Middle frontal gyrus (tissue), 1 donor: Measurements from ENCODE around the gene FHOD3.

Experiments used
- DNase-seq: peaks from one replicate; pipeline ENCODE4 v3.0.0-alpha.2; 2015; ENCODE audit warnings: low spot score; ENCODE audit errors: extremely low spot score

Gene FHOD3

DNA sequence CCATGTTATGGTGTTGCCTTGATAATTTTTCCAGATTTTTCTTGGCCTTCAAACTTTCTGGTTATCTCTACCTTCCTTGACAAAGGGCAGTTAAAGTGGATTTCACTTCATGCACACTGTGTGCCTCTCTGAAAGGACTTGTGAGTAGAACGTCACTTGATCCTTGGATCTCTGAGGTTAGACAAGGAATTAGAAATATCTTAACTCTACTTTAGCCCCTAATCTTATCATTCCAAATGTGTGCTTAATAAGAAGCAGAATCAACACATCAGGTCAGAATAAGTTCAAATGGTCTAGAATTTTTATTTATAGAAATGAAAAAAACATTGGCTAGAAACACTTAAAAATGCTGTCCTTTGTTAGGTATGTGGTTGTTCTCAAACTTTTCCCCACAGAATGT, 325.6 kb downstream of the FHOD3 start:
- no peak for DNase-seq

DNA sequence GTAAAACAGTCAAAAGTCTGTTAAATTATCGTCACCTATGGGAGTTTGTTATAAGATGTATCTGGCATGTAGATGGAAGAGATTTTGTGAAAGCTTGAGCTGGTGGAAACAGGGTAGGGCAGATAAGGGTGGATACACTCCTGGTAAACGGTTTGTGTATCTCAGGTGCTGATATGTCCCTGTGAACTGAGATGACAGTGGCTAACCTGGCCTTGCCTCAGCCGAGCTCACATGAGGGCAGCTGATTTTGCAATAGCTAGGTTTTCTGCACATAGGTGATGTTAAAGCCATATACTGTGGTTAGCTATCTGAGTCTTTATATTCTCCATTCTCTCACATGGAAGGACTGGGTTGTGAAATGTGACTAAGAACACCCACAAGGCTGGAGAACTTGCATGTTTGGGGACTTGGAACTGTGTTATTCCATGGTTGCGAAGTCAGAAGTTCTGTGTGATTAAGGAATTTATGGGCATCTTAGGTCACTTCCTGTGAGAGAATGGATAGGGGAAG, 326.2 kb downstream of the FHOD3 start:
- DNase-seq, result no peak

DNA sequence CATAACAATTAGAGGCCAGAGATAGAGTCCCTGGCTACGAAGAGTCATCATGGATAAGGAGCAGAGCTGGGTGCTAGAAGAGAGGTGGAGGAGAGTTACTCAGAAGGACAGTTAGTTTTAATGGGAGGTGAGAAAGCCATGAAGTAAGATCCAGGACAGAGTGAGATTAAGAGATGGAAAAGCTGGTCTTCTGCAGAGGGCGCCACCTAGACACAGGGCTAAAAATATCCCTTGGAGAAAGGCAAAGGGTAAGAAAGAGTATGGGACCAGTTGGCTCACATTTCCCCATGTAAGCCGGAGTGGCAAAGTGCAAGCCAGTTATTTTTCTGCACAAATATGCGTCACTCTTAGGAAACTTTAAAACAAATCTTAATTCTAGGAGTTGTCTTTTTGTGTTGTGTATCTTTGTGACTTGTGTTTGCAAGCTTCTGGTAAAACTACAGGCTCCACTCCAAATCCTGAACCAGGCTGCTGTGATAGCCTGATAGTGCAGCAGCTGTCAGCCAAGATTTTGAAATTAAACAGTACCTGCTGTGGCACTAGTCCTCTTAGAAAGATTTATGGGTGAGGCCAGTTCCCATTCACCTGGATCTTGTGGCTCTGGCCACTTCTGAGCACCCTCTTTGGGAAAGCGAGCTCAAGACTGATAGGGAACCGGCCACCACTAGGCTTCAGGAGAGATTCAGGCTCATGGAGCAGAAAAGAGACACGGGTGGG, 327.1 kb downstream of the FHOD3 start:
- no peak for DNase-seq

DNA sequence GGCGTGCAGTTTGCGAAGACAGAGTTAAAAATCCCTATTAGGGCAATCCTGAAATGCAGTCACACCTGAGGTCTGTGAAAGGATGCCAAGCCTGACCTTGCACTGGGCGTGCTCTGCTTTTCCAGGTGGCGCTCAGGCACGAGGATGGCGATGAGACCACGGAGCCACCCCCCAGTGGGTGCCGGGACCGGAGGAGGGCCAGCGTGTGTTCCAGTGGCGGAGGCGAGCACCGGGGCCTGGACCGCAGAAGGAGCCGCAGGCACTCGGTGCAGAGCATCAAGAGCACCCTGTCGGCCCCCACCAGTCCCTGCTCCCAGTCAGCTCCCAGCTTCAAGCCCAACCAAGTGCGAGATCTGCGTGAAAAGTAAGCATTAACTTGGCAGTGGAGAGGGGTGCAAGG, 327.9 kb downstream of the FHOD3 start:
- no peak for DNase-seq

DNA sequence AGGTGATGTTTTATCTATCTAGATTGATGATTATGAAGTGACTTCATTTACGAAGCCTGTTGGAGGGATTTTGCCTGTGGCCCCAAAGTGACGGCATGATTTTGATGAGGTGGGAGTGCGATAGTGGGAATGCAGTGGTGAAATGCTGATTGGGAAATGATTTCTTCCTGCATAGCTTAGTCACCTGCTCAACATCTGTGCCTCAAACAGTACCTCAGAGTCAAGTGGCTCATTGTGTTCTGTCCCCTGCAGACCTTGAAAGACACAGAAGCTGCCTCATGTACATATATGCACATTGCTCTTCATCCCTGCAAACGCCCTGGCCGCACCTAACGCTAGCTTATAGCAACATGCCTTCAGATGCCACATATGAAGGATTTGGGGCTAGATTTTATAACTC, 330.1 kb downstream of the FHOD3 start:
- no peak for DNase-seq

DNA sequence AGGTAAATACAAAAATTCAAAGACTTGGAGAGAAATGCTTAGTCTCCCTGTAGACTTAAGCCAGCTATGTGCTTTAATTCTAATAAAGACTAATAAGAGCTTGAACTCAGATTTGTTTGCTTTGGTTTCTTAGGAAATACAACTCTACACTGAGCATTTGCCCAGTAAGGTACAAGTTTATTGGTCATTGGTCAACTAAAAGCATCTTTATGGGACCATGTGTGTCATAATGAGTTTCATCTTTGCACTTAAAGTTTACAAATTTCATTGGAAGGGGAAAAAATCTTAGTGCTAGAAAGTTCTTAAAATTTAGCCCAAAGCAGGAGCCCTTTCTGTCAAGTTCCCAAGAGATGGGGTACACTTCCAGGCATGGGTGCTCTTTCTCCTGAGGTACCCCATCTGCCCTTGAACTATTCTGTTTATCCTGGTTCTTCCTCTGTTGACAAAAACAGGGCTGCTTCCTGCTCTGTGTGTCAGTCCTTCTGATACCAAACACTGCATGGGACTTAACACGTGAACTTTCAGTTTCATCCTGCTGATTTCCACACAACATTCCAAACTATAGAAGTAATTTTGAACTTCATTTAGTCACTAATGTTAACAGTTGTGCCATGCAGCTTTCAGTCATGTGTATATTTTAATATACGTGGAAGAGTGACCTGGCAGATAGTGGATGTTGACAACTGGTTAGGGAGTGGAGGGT, 331.1 kb downstream of the FHOD3 start:
- no peak for DNase-seq

DNA sequence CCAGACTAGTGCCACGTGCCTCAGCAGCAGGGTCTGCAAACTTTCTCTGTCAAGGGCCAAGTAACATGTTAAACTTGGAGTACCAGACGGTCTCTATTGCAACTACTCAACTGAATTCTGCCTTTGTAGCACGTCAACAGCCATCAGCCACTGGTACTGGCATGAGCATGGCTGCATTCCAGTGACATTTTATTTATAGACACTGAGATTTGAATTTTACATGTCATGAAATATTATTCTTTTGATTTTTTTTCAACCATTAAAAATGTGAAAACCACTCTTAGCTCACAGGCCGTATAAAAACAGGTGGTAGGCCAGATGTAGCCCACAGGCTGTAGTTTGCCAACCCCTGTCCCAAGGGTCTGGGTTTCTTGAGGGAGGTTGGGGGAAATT, 331.6 kb downstream of the FHOD3 start:
- no peak for DNase-seq

DNA sequence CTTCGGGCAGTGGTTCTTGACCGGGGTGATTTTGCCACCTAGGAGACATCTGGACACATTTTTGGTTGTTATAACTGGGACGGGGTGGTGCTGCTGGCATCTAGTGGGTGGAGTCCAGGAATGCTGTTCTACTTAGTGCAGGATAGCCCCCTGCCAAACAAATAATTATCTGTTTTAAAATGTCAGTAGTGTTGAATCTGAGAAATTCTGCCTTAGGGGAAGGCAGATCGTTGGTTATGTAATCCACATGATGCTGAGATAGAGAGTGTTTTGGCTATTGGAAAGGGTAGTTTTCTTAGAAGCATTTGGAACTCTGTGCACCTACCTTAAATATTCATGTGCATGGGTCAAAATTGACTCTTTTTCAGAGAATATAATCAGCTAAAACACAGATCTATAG, 332.3 kb downstream of the FHOD3 start:
- DNase-seq, result no peak

DNA sequence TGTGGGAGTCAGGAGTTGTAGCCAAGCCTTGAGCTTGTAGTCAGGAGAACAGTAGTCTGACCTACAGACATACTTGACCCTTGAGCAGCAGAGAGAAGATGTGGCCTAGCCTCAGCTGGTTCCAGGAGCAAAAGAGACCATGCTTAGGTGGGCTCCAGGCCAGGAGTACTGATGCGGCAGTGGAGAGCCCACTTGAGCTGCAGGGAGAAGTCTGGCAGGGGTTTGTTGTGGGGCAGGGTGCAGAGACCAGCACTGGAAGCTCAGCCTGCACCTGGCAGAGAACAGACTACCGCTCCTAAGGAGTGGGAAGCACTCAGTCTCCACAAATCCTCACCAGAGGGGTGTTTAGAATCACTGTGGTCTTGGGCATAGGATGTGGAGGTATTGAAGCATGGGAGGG, 333.4 kb downstream of the FHOD3 start:
- no peak for DNase-seq

DNA sequence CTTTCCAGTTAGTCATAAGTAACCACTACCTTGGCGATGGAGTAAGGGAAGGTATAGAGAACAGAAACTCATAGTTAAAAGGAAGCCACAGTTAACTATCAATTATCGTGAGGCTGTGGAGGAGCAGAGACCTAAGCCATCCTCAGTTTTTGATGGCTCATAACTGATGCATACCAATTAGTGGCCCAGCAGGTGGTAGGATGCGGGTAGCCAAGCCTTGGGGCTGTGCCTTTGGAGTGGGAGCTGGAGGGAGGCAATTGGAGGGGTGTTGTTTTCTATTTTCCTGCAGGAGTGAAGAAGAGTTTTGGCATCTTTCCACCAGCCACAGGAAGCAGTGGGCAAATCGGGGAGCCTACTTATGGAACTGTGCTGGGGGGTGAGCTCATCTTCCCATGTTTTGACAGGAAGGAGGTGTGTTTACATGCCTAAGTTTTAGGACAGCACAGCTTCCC, 336.5 kb downstream of the FHOD3 start:
- no peak for DNase-seq

DNA sequence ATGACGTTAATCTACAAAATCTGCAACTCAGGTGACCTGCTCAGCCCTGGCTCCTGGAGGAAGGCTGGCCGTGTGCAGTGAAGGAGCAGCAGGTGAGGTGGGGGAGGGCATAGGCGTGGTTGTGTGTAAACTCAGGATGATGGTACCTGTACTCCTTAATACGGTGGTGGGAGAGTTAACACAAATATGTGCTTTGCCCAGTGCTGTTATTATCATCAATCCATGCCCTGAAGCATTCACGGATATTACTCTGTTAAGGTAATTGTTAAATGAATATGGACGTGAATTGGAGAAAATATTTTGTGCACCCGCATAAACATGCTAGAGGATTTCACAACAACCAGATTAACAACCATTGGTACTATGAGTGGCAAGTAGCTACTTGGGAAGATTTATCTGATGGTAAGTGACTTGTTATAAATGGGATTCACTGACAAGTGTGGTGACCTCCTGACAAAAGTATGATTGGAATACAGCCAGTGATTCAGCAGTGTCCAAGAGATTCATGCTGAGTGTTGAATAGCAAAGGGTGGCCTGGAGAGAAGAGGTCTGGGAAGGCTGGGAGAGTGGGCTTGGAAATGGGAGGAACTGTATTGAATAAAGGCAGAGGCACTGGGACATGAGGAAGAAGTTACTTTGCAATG, 337.2 kb downstream of the FHOD3 start:
- no peak for DNase-seq

DNA sequence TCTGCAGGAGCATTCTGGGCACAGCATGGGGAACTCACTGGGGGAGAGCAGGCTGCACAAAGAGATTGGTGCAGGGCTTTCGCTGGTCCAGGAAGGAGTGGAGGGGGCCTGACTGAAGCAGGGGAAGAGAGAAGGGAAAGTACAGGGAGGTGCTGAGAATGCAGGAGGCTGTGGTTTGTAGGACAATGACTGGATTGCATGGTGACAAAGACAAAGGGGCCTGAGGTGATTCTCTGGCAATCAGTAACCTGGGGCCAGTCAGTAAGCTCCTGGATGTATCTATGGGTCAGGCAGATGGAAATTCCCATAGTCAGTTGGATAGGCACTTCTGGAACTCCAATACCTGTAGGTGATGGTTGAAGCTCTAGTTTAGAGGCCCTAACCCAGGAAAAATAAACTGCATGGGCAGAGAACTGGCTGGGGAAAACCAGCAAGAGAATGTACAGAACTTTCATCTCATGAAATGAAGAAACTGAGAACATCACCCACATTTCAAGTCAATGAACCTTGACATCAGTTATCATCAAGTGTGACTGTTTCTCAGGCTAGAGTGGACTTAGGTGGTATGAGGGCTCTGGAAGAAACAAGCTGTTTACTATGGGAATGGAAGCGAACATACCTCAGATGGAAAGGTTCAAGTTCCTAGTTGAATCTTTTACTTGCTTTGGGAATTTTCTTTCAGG, 338.0 kb downstream of the FHOD3 start:
- no peak for DNase-seq

DNA sequence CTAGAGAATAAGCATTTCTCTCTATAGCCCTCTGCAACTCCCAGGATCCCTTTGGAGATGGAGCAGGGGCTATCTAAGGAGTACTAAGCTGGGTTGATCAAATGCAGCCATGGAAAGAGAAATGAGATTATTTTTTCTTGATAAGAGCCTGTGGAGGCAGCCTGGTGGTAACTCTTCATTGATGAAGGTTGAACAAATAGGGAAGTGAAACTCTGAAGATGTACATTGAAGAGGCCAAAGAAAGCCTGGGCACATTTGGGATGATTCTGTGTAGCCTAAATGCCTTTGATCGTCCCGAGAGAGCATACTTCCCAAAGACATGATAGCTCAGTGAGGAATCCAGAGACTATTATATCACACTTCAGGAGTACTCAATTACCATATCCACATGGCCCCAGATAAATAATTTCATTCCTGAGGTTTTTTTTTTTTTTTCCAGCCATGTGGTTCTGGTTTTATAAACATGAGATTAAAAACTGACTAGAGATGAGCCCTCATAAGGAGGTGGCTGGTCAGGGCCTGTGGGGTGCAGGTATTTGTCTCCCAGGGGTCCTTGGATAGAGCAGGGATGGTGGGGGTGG, 338.8 kb downstream of the FHOD3 start:
- DNase-seq, result no peak

DNA sequence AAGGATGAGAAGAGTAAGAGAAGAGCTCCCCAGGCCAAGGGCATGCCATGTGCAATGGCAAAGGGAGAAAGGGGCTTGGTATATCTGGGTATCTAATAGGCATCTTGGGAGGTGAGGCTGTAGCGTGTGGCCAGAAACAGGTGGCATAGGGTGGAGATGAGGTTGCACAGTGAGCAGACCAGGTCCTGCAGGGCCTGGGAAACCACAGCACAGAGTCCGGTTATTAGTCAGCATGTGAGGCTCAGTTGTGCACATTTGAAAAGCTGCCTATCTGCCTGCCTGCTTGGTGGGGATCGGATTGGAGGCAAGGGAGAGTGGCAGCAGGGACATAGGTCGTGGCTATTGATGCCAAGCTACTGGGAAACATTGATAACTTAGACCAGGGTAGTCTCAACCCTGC, 340.7 kb downstream of the FHOD3 start:
- DNase-seq, result no peak

DNA sequence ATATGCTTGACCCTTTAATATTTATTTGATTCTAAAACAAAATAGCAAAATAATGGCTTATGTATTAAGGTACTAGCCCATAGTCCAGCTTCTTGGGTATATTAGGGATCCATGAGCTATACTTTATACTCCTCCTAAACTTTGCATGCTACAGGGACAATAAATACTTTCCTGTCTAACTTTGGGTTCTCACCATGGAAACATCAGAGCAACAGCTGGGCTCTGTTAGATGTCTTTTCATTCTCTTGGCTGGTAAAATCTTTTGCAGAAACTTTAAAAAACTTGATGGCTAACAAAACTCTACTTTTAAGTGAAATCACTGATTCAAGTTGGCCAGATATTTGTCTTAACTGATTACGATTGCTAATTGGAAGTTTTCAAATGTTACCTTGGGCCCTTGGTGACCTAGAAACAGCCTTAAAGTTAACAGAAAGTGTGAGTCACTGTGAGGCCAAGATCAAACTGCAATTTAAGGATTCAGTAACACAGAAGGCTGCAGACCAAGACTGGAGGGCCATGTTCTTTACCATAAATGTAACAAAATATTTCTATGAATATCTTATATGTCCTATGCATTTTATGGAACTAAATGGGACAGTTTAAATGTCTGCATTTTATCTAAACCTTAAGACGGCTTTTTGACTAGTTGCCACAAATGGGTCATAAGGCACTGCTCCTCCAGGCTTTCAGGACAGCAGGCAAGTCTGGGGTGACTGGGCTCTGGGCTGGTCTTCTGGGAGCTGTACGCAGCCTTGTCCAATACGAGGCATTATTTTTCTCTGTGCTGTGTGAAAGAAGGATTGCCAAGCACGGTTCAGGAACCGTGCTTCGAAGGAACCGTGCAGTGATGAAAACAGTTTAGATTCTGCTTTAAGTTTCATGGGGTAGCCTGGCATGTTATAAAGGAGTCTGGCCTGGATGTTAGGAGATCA, 342.8 kb downstream of the FHOD3 start:
- no peak for DNase-seq

DNA sequence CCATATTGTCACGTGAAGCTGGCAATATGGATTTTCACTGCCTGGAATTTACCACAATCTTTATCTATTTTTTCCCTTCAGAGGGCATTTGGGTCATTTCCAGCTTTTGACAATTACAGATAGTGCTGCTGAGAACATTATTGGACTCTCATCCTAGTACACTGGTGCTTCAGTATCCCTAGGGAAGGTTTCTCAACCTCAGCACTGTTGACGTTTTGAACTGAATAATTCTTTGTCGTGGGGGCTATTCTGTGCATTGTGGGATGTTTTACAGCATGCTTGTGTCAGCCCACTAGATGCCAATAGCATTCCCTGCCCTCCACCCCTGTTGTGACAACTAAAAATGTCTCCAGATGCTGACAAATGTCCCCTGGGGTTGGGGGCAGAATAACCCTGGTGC, 345.5 kb downstream of the FHOD3 start:
- no peak for DNase-seq

DNA sequence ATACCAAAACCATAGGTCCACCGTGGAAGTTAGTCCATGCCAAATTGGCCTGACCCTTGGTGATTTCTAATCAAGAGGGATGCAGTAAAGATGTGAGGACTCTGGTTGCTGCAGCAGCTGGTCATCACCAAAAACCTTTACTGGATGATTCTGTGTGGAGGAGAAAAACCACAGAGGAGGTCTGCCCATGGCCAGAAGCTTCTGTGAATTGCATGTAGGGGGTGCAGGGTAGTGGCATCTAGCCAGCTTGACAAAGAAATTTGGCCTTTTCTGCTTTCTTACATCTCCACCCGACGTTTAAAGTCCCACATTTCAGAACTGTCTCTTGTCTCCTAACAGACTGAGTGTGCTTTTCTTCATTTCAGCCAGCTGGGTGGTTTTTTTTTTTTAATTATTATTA, 351.3 kb downstream of the FHOD3 start:
- no peak for DNase-seq

DNA sequence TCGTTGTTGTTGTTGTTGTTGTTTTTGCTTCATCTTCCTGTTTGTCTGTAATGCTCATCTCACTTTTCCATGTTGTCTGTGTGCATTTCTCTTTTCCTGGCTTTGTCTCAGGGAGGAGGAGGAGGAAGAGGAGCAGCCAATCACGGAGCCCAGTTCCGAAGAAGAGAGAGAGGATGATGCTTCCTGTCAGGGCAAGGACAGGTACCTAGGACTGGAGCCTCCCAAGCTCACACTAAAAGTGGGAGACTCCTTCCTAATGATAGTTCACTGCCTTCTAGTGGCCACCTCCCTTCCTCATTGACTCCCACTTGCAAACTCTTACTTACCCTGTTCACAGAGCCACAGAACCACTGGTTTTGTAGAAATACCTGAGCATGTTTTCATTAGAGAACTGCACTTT, 351.7 kb downstream of the FHOD3 start:
- no peak for DNase-seq

DNA sequence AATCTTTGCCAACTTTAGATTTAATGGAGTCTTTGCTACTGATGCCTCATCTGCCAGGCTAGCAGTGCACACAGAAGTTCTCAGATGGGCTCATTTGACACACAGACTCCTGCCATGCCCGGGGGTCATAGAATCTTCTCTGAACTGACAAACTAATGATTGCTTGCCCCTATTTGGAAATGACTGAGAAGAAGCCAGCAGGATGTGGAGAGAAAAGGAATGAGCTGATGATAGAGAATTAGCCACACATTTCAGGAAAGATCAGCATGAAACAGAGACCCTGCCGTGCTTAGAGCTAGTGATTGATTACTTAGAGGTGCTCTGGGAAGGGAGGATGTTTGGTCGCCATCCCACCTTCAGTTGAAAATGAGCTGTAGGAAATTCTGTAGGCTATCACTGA, 352.8 kb downstream of the FHOD3 start:
- no peak for DNase-seq

DNA sequence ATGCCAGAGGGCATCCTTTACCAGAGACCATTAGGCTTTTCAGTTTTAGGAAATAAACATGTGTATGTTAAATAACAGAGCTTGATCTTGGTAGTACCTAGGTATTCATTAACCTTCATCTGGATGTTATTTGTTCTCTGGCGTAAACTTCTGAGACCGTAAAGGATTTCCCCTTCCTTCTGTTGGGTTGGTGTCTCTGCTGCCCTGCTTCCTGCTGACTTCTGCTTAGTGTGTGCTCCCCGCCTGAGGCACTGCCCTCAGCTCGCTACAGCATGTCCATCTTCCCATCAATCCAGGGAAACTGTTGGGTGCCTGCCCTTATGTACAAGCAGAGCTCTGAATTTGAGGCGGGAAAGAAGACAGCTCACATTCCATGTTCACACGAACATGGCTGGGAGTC, 353.4 kb downstream of the FHOD3 start:
- DNase-seq, result no peak
